ENCODE results near the gene CCDC34.

Gene CCDC34

GRCh38 chr11:27392278-27393114, 29.5 kb upstream of the CCDC34 start:
- no peak for DNase-seq

- no peak for DNase-seq
Measured at GRCh38 chr11:27391331-27392015, 28.5 kb upstream of the CCDC34 start.

- no peak for DNase-seq
Measured at GRCh38 chr11:27390318-27391295, 27.6 kb upstream of the CCDC34 start.

- no peak for DNase-seq
Measured at GRCh38 chr11:27388869-27389268, 25.9 kb upstream of the CCDC34 start.

- DNase-seq: no peak
Measured at GRCh38 chr11:27388001-27388400, 25.0 kb upstream of the CCDC34 start.

- DNase-seq: no peak
Measured at GRCh38 chr11:27387362-27387761, 24.3 kb upstream of the CCDC34 start.

GRCh38 chr11:27386181-27386845, 23.3 kb upstream of the CCDC34 start:
- DNase-seq: no peak

- DNase-seq: no peak
Measured at GRCh38 chr11:27385245-27385644, 22.2 kb upstream of the CCDC34 start.

- DNase-seq: no peak
Measured at GRCh38 chr11:27384227-27384626, 21.2 kb upstream of the CCDC34 start.

- DNase-seq: no peak
Measured at GRCh38 chr11:27383645-27384044, 20.6 kb upstream of the CCDC34 start.

GRCh38 chr11:27381238-27381666, 18.2 kb upstream of the CCDC34 start:
- DNase-seq: no peak

GRCh38 chr11:27380771-27381170, 17.8 kb upstream of the CCDC34 start:
- no peak for DNase-seq

GRCh38 chr11:27379449-27379848, 16.4 kb upstream of the CCDC34 start:
- DNase-seq: no peak

GRCh38 chr11:27375370-27375769, 12.4 kb upstream of the CCDC34 start:
- no peak for DNase-seq

- no peak for DNase-seq
Measured at GRCh38 chr11:27373856-27374602, 11.0 kb upstream of the CCDC34 start.

GRCh38 chr11:27373392-27373791, 10.4 kb upstream of the CCDC34 start:
- no peak for DNase-seq

GRCh38 chr11:27372164-27372563, 9.1 kb upstream of the CCDC34 start:
- DNase-seq: no peak

- no peak for DNase-seq
Measured at GRCh38 chr11:27371489-27371888, 8.5 kb upstream of the CCDC34 start.

- DNase-seq: no peak
Measured at GRCh38 chr11:27370374-27370773, 7.4 kb upstream of the CCDC34 start.

- no peak for DNase-seq
Measured at GRCh38 chr11:27367881-27368280, 4.9 kb upstream of the CCDC34 start.

GRCh38 chr11:27363576-27364117, 632 bp upstream of the CCDC34 start:
- DNase-seq: no peak

Data from NCI-H1436 treated with DMSO at 0.1 percent for 48 hours (cell line).